ENCODE measurements around the gene OXTR. TPM values are rescaled to one million over a fixed set of nuclear protein-coding genes. Genes with fewer than 3 reads are reported as not detected.

Gene OXTR
- total and polyA plus RNA-seq, 2 experiments from 2014 or later: 5.5 to 9.3 TPM

DNA sequence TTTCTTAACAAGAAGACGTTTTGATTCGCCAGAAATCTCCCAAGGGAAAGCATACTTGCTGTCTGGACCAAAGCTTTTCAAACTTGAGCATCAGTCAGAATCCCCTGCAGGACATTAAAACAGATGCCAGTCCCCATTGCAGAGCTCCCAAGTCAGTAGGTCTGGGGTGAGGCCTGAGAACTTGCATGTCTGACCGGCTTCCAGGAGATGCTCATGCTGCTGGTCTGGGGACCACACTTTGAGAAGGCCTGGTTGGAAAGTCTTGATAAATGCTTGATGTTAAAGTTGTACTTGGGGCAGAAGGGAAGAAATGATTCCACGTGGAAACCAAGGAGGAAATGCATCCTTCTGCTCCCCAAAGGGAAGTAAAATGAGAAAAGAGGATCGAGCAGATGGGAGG is 60.1 kb downstream of the OXTR start:
- Histone ChIP-seq H2AFZ (no peak overlapping the region), H4K20me1 (replicated peaks; ENCODE audit: insufficient read depth) (no peaks in the 10 kb centered on the region; the same call in 1 of the 2 replicates), H3K4me3 (no peak overlapping the region), H3K36me3 (ENCODE audit: insufficient read depth) (no peaks in the 10 kb centered on the region), H3K4me2 (no peak overlapping the region), H3K4me1 (ENCODE audit: insufficient read depth) (no peaks in the 10 kb centered on the region), H3K9me2 (ENCODE audit: insufficient read depth) (no peaks in the 10 kb centered on the region), H3K27me3 (ENCODE audit: insufficient read depth) (peaks cover 49% of the 10 kb centered on the region), H3F3A (replicated peaks; ENCODE audit: low read depth) (no peaks in the 10 kb centered on the region), H3K27ac (ENCODE audit: low read depth) (no peak overlapping the region), H3K79me2 (replicated peaks; ENCODE audit: insufficient read depth) (no peaks in the 10 kb centered on the region)
- peaks cover 53% of the 10 kb centered on the region for H3K27me3 Mint-ChIP-seq (ENCODE audit: insufficient read depth, low read depth, poor library complexity)
- H3K27ac Mint-ChIP-seq: no peak overlapping the region
- H3K36me3 Mint-ChIP-seq (ENCODE audit: low read depth): no peaks in the 10 kb centered on the region
- no peak for TF ChIP-seq ZNF331 (CRISPR knock-in tag; IDR thresholded peaks at IDR 0.05; ENCODE audit: low read depth)
- no peak for TF ChIP-seq JUNB (IDR thresholded peaks at IDR 0.05; ENCODE audit: unreplicated experiment)
- TF ChIP-seq EZH2 (IDR thresholded peaks at IDR 0.05; ENCODE audit: low read depth, unreplicated experiment): no peak
- no peak overlapping the region for H3K4me3 Mint-ChIP-seq
- DNase-seq (ENCODE audit: low spot score): no peak
- no peak for ATAC-seq
- H3K4me1 Mint-ChIP-seq: no peaks in the 10 kb centered on the region
- H3K9me3 Mint-ChIP-seq: peaks cover 3% of the 10 kb centered on the region

- H3K4me3 ChIP-seq: no peak overlapping the region
- H3K36me3 ChIP-seq (ENCODE audit: insufficient read depth): no peaks in the 10 kb centered on the region
- no peaks in the 10 kb centered on the region for H3F3A ChIP-seq (replicated peaks; ENCODE audit: low read depth)
- H2AFZ ChIP-seq: no peak overlapping the region
- no peaks in the 10 kb centered on the region; the same call in 1 of the 2 replicates for H4K20me1 ChIP-seq (replicated peaks; ENCODE audit: insufficient read depth)
- Mint-ChIP-seq H3K36me3 (ENCODE audit: low read depth) (no peaks in the 10 kb centered on the region), H3K27me3 (ENCODE audit: insufficient read depth, low read depth, poor library complexity) (peaks cover 18% of the 10 kb centered on the region), H3K4me1 (no peaks in the 10 kb centered on the region), H3K9me3 (peaks cover 3% of the 10 kb centered on the region), H3K27ac (no peak overlapping the region), H3K4me3 (no peak overlapping the region)
- H3K4me1 ChIP-seq (ENCODE audit: insufficient read depth): no peaks in the 10 kb centered on the region
- no peaks in the 10 kb centered on the region for H3K79me2 ChIP-seq (replicated peaks; ENCODE audit: insufficient read depth)
- no peak overlapping the region for H3K27ac ChIP-seq (ENCODE audit: low read depth)
- H3K4me2 ChIP-seq: no peak overlapping the region
- no peak for DNase-seq (ENCODE audit: low spot score)
- peaks cover 16% of the 10 kb centered on the region; the same call in 1 of the 2 replicates for H3K27me3 ChIP-seq (ENCODE audit: insufficient read depth)
- ATAC-seq: no peak
- no peaks in the 10 kb centered on the region for H3K9me2 ChIP-seq (ENCODE audit: insufficient read depth)
- TF ChIP-seq JUNB (IDR thresholded peaks at IDR 0.05; ENCODE audit: unreplicated experiment) (no peak), POLR2AphosphoS5 (IDR thresholded peaks at IDR 0.05; ENCODE audit: low read depth) (no peak), NANOG (IDR thresholded peaks at IDR 0.05; ENCODE audit: borderline replicate concordance) (no peak), ZNF114 (CRISPR knock-in tag; IDR thresholded peaks at IDR 0.05) (no peak), CREB1 (CRISPR knock-in tag; IDR thresholded peaks at IDR 0.05; ENCODE audit: low read depth) (no peak), STAT1 (IDR thresholded peaks at IDR 0.05; ENCODE audit: unreplicated experiment) (no peak), EZH2 (IDR thresholded peaks at IDR 0.05; ENCODE audit: low read depth, unreplicated experiment) (no peak), ZNF331 (CRISPR knock-in tag; IDR thresholded peaks at IDR 0.05; ENCODE audit: low read depth) (no peak)
- TF ChIP-seq, protein P1, sequence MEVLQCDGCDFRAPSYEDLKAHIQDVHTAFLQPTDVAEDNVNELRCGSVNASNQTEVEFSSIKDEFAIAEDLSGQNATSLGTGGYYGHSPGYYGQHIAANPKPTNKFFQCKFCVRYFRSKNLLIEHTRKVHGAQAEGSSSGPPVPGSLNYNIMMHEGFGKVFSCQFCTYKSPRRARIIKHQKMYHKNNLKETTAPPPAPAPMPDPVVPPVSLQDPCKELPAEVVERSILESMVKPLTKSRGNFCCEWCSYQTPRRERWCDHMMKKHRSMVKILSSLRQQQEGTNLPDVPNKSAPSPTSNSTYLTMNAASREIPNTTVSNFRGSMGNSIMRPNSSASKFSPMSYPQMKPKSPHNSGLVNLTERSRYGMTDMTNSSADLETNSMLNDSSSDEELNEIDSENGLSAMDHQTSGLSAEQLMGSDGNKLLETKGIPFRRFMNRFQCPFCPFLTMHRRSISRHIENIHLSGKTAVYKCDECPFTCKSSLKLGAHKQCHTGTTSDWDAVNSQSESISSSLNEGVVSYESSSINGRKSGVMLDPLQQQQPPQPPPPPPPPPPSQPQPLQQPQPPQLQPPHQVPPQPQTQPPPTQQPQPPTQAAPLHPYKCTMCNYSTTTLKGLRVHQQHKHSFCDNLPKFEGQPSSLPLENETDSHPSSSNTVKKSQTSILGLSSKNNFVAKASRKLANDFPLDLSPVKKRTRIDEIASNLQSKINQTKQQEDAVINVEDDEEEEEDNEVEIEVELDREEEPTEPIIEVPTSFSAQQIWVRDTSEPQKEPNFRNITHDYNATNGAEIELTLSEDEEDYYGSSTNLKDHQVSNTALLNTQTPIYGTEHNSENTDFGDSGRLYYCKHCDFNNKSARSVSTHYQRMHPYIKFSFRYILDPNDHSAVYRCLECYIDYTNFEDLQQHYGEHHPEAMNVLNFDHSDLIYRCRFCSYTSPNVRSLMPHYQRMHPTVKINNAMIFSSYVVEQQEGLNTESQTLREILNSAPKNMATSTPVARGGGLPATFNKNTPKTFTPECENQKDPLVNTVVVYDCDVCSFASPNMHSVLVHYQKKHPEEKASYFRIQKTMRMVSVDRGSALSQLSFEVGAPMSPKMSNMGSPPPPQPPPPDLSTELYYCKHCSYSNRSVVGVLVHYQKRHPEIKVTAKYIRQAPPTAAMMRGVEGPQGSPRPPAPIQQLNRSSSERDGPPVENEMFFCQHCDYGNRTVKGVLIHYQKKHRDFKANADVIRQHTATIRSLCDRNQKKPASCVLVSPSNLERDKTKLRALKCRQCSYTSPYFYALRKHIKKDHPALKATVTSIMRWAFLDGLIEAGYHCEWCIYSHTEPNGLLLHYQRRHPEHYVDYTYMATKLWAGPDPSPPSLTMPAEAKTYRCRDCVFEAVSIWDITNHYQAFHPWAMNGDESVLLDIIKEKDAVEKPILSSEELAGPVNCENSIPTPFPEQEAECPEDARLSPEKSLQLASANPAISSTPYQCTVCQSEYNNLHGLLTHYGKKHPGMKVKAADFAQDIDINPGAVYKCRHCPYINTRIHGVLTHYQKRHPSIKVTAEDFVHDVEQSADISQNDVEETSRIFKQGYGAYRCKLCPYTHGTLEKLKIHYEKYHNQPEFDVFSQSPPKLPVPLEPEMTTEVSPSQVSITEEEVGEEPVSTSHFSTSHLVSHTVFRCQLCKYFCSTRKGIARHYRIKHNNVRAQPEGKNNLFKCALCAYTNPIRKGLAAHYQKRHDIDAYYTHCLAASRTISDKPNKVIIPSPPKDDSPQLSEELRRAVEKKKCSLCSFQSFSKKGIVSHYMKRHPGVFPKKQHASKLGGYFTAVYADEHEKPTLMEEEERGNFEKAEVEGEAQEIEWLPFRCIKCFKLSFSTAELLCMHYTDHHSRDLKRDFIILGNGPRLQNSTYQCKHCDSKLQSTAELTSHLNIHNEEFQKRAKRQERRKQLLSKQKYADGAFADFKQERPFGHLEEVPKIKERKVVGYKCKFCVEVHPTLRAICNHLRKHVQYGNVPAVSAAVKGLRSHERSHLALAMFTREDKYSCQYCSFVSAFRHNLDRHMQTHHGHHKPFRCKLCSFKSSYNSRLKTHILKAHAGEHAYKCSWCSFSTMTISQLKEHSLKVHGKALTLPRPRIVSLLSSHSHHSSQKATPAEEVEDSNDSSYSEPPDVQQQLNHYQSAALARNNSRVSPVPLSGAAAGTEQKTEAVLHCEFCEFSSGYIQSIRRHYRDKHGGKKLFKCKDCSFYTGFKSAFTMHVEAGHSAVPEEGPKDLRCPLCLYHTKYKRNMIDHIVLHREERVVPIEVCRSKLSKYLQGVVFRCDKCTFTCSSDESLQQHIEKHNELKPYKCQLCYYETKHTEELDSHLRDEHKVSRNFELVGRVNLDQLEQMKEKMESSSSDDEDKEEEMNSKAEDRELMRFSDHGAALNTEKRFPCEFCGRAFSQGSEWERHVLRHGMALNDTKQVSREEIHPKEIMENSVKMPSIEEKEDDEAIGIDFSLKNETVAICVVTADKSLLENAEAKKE (CRISPR knock-in tag; IDR thresholded peaks at IDR 0.05): no peak
- TF ChIP-seq, protein P2, sequence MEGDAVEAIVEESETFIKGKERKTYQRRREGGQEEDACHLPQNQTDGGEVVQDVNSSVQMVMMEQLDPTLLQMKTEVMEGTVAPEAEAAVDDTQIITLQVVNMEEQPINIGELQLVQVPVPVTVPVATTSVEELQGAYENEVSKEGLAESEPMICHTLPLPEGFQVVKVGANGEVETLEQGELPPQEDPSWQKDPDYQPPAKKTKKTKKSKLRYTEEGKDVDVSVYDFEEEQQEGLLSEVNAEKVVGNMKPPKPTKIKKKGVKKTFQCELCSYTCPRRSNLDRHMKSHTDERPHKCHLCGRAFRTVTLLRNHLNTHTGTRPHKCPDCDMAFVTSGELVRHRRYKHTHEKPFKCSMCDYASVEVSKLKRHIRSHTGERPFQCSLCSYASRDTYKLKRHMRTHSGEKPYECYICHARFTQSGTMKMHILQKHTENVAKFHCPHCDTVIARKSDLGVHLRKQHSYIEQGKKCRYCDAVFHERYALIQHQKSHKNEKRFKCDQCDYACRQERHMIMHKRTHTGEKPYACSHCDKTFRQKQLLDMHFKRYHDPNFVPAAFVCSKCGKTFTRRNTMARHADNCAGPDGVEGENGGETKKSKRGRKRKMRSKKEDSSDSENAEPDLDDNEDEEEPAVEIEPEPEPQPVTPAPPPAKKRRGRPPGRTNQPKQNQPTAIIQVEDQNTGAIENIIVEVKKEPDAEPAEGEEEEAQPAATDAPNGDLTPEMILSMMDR (conservative IDR thresholded peaks at IDR 0.05; ENCODE audit: low read depth in 2 of 2): no peak
- TF ChIP-seq, protein P3, sequence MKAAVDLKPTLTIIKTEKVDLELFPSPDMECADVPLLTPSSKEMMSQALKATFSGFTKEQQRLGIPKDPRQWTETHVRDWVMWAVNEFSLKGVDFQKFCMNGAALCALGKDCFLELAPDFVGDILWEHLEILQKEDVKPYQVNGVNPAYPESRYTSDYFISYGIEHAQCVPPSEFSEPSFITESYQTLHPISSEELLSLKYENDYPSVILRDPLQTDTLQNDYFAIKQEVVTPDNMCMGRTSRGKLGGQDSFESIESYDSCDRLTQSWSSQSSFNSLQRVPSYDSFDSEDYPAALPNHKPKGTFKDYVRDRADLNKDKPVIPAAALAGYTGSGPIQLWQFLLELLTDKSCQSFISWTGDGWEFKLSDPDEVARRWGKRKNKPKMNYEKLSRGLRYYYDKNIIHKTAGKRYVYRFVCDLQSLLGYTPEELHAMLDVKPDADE (IDR thresholded peaks at IDR 0.05): no peak
Observed at GRCh38 chr3:8705575-8705974, 63.8 kb downstream of the OXTR start.
